ENCODE data around the gene BNC2. TPM values are rescaled to one million over a fixed set of nuclear protein-coding genes. Genes with fewer than 3 reads are reported as not detected.

BNC2 gene
- total and polyA plus RNA-seq, 2 of the 13 experiments (the other 11 are each of a cell fraction or from before 2014, with no cell fraction given) = not detected

DNA sequence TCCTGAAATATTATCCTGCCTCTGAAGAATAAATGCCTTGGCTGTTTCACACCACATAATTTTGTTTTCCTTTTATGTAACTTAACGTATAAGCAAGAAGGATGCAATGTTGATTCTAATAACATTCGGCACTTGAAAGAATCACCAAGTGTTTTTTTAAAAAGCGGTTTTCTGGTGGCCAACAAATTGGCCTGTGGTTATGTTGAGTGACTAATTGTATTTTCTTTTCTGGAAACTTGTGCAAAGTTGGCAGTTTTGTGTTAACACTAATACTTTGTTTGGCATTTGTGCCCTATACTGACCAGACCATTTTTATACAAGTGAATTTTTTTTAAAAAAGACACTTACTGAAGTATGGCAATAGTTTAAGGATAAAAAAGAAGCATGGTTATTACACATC is 452.7 kb downstream of the BNC2 start (continued):
- TF ChIP-seq ZXDC (CRISPR knock-in tag; IDR thresholded peaks at IDR 0.05) (no peak), ETV5 (CRISPR knock-in tag; IDR thresholded peaks at IDR 0.05; ENCODE audit: borderline replicate concordance) (no peak)

- peaks cover 0 to 4% of the 10 kb centered on the region in 2 experiments; a peak in 1 of 5 replicates for H3K27me3 ChIP-seq (ENCODE audit: control insufficient read depth in 1 of 2, insufficient read depth in 2 of 2, low read length in 2 of 2)
- BruUV-seq (replicated peaks) = no TSS peak
- 15% methylated on average over 3 of the region's 3 CpGs for WGBS (ENCODE audit: low lambda C conversion rate)
- no peaks in the 10 kb centered on the region; the same call in 1 of the 2 replicates for H3K9me3 ChIP-seq (ENCODE audit: low read length)
- H4K20me1 ChIP-seq (ENCODE audit: insufficient read depth, low read length) = no peaks in the 10 kb centered on the region
- intact Hi-C loops (cut with micrococcal nuclease; ENCODE audit: unreplicated experiment) (no loop called here), in situ Hi-C loops (cut with HindIII; ENCODE audit: extremely low pct_ligation_motif_present, low pct_unique_long_range_greater_than_20kb) (no loop called here)
- no peak for TF ChIP-seq ZNF160 (CRISPR knock-in tag; IDR thresholded peaks at IDR 0.05)
- TF ChIP-seq CCAR2 (optimal IDR thresholded peaks at IDR 0.05; ENCODE audit: low read depth, low read length) = no peak
- no peak for TF ChIP-seq ETV5 (CRISPR knock-in tag; IDR thresholded peaks at IDR 0.05; ENCODE audit: borderline replicate concordance)
- no peak for TF ChIP-seq ISX (CRISPR knock-in tag; conservative IDR thresholded peaks at IDR 0.05)
- no peak for TF ChIP-seq KLF13 (CRISPR knock-in tag; IDR thresholded peaks at IDR 0.05)
- TF ChIP-seq RELA (CRISPR knock-in tag; IDR thresholded peaks at IDR 0.05) = no peak
- no peak for TF ChIP-seq ZBTB8A (CRISPR knock-in tag; IDR thresholded peaks at IDR 0.05; ENCODE audit: borderline replicate concordance, low read depth)
- H3K79me2 ChIP-seq (ENCODE audit: insufficient read depth, low read length) = no peaks in the 10 kb centered on the region
- no peak overlapping the region for H3K27ac ChIP-seq (ENCODE audit: extremely low read length, insufficient read depth, low read length)
- H3K4me3 ChIP-seq (replicated peaks in 1 of 3; ENCODE audit: insufficient read depth in 1 of 3, low read depth in 2 of 3, low read length in 3 of 3) = no peak overlapping the region
- no peak overlapping the region for H3K4me2 ChIP-seq (ENCODE audit: low read depth, low read length)
- ATAC-seq (no peak), FAIRE-seq (no peak), DNase-seq (ENCODE audit: low spot score) (no peak)
- H3K9ac ChIP-seq (ENCODE audit: insufficient read depth, low read depth, low read length) = no peak overlapping the region
- ChIA-PET CTCF (ENCODE audit: low intra/inter-chr PET ratio, low total read pairs) (no interaction called here), POLR2A (no interaction called here)
- no peak overlapping the region for H2AFZ ChIP-seq (ENCODE audit: low read length)
- peaks cover 18% of the 10 kb centered on the region for H3K4me1 ChIP-seq (ENCODE audit: insufficient read depth, low read length)
- no peaks in the 10 kb centered on the region for H3K36me3 ChIP-seq (replicated peaks in 1 of 2; ENCODE audit: control insufficient read depth in 1 of 2, insufficient read depth in 2 of 2, low read length in 2 of 2)
Observed at GRCh38 chr9:16417161-16417560, 453.3 kb downstream of the BNC2 start.
